ENCODE results near the gene SELENON. TPM values are rescaled to one million over a fixed set of nuclear protein-coding genes. Genes with fewer than 3 reads are reported as not detected.

Gene SELENON
- total and polyA plus RNA-seq, 9 of the 15 experiments (the other 6 are each of a cell fraction or from before 2014, with no cell fraction given), result 0.43 to 26.7 (median 7.0) TPM

GRCh38 chr1:25858906-25859789, 59.2 kb downstream of the SELENON start, which contains the start of gene AUNIP (continued):
- TF ChIP-seq, protein P1, sequence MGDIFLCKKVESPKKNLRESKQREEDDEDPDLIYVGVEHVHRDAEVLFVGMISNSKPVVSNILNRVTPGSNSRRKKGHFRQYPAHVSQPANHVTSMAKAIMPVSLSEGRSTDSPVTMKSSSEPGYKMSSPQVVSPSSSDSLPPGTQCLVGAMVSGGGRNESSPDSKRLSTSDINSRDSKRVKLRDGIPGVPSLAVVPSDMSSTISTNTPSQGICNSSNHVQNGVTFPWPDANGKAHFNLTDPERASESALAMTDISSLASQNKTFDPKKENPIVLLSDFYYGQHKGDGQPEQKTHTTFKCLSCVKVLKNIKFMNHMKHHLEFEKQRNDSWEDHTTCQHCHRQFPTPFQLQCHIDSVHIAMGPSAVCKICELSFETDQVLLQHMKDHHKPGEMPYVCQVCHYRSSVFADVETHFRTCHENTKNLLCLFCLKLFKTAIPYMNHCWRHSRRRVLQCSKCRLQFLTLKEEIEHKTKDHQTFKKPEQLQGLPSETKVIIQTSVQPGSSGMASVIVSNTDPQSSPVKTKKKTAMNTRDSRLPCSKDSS (IDR thresholded peaks at IDR 0.05; ENCODE audit: low read depth, partially characterized antibody), result no peak
- TF ChIP-seq, protein P2, sequence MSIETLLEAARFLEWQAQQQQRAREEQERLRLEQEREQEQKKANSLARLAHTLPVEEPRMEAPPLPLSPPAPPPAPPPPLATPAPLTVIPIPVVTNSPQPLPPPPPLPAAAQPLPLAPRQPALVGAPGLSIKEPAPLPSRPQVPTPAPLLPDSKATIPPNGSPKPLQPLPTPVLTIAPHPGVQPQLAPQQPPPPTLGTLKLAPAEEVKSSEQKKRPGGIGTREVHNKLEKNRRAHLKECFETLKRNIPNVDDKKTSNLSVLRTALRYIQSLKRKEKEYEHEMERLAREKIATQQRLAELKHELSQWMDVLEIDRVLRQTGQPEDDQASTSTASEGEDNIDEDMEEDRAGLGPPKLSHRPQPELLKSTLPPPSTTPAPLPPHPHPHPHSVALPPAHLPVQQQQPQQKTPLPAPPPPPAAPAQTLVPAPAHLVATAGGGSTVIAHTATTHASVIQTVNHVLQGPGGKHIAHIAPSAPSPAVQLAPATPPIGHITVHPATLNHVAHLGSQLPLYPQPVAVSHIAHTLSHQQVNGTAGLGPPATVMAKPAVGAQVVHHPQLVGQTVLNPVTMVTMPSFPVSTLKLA (conservative IDR thresholded peaks at IDR 0.05), result peak; percentile 62 to 92
- TF ChIP-seq ZNF12 (CRISPR knock-in tag; IDR thresholded peaks at IDR 0.05), result peak; percentile 59; the same call in 1 of the 2 replicates
- no peak for TF ChIP-seq ZNF140 (CRISPR knock-in tag; IDR thresholded peaks at IDR 0.05)
- peak; percentile 92 for TF ChIP-seq E2F1 (CRISPR knock-in tag; IDR thresholded peaks at IDR 0.05)
- TF ChIP-seq YBX1 (IDR thresholded peaks at IDR 0.05), result no peak
- TF ChIP-seq, protein P3, sequence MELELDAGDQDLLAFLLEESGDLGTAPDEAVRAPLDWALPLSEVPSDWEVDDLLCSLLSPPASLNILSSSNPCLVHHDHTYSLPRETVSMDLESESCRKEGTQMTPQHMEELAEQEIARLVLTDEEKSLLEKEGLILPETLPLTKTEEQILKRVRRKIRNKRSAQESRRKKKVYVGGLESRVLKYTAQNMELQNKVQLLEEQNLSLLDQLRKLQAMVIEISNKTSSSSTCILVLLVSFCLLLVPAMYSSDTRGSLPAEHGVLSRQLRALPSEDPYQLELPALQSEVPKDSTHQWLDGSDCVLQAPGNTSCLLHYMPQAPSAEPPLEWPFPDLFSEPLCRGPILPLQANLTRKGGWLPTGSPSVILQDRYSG (tag; conservative IDR thresholded peaks at IDR 0.05; ENCODE audit: low read depth), result 0 out of 2 replicates have a peak, but pooled peaks have one; percentile 34
- no peak for TF ChIP-seq ZNF347 (CRISPR knock-in tag; IDR thresholded peaks at IDR 0.05; ENCODE audit: low read depth)
- no peak for TF ChIP-seq TFE3 (CRISPR knock-in tag; IDR thresholded peaks at IDR 0.05)
- peak; percentile 93 for TF ChIP-seq RB1 (IDR thresholded peaks at IDR 0.05; ENCODE audit: low read depth)
- TF ChIP-seq ZBTB17 (CRISPR knock-in tag; IDR thresholded peaks at IDR 0.05), result no peak
- peak; percentile 97 for TF ChIP-seq KDM5B (IDR thresholded peaks at IDR 0.05; ENCODE audit: insufficient replicate concordance, low read depth, low read length)
- TF ChIP-seq, protein P4, sequence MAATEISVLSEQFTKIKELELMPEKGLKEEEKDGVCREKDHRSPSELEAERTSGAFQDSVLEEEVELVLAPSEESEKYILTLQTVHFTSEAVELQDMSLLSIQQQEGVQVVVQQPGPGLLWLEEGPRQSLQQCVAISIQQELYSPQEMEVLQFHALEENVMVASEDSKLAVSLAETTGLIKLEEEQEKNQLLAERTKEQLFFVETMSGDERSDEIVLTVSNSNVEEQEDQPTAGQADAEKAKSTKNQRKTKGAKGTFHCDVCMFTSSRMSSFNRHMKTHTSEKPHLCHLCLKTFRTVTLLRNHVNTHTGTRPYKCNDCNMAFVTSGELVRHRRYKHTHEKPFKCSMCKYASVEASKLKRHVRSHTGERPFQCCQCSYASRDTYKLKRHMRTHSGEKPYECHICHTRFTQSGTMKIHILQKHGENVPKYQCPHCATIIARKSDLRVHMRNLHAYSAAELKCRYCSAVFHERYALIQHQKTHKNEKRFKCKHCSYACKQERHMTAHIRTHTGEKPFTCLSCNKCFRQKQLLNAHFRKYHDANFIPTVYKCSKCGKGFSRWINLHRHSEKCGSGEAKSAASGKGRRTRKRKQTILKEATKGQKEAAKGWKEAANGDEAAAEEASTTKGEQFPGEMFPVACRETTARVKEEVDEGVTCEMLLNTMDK (IDR thresholded peaks at IDR 0.05; ENCODE audit: borderline replicate concordance, insufficient read depth, low read depth, low read length, poor library complexity, severe bottlenecking), result no peak
- no peak for TF ChIP-seq ZNF133 (CRISPR knock-in tag; IDR thresholded peaks at IDR 0.05)
- peak; percentile 97 for TF ChIP-seq EGR1 (conservative IDR thresholded peaks at IDR 0.05)

All from K562 (cell line).